GM19328 (cell line): ENCODE data around the gene SLC27A2.
"Not testable (repeated sequence)": the region's sequence is repeated elsewhere in the genome, so short reads cannot be mapped to it uniquely, and the experiment has no call there.

Experiments
- ATAC-seq: cut with Tn5 transposase; IDR thresholded peaks from one replicate; pipeline ENCODE4 v1.9.1; 2021; ENCODE audit warnings: mild to moderate bottlenecking, moderate library complexity; ENCODE audit not compliant: unreplicated experiment

SLC27A2 gene

DNA sequence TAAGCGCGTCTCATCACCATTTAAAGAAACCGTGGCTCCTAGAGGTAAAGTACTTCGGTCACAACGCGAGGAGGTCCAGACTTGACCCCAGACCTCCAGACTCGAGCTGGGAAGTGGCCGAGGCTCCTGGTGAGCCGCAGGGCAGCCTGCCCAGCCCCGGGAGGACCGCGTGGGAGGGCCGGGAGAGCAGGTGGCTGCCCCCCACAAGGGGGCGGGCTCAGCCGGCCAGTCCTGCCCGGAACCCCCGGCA, at the start of gene SLC27A2:
Gene SLC27A2, plus strand, starts transcription at position 228 of the 250 bp plus-strand sequence. CDS start 232 bp downstream, outside the sequence.
- ATAC-seq, result peak; percentile 42

DNA sequence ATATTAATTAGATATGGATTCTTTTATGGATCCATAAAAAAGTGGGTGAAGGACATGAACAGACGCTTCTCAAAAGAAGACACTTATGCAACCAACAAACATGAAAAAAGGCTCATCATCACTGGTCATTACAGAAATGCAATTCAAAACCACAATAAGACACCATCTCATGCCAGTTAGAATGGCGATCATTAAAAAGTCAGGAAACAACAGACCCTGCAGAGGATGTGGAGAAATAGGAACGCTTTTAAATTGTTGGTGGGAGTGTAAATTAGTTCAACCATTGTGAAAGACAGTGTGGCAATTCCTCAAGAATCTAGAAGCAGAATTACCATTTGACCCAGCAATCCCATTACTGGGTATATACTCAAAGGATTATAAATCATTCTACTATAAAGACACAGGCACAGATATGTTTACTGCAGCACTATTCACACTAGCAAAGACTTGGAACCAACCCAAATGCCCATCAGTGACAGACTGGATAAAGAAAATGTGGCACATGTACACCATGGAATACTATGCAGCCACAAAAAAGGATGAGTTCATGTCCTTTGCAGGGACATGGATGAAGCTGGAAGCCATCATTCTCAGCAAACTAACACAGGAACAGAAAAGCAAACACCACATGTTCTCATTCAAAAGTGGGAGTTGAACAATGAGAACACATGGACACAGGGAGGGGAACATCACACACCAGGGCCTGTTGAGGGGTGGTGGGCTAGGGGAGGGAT, 49.6 kb upstream of the SLC27A2 start:
- ATAC-seq, result not testable (repeated sequence)

DNA sequence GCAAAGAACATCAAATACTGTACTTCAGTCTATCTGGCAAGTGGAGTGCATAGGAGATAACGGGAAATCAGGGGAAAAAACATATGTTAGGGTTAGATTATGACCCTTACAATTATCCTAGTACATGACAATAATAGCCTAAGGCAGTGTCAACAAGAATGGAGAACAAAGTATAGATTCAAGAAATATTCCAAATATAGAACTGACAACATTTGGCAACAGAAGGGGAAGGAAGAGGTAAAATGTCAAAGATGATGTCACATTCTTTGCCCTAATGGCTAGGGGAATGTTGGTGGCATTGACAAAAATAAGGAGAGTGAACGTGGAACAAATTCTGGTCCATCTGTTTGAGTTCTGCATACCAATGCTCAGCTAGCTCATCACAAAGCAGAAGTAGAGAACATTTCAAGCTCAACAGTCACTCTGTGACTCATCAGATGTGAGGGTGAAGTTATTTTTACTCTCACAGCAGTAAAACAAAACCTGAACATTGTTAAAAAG, 47.4 kb upstream of the SLC27A2 start:
- ATAC-seq, result peak; percentile 78

DNA sequence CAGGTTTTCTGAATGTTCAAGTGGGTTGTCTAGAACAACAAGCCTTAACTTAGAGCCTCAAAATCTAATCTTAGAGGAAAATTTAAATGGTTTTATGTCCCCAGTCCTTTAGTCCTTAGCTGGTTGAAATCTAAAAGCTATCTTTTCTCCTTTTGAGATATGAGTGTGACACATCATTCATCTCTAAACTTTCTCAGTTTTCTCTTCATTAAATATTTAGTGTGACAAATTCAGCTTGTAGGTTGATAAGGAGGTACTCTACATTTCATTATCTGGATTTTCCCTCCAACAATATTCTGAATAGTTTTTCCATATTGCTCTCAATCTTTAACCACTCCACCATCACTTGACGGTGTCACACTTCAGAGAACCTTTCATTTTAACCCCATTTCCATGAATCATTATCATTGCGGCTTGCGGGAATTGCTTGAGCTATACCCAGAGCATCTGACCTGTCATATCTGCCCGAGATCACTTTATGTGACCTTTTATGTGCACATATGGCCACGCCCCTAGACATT, 46.9 kb upstream of the SLC27A2 start:
- peak; percentile 47 for ATAC-seq

DNA sequence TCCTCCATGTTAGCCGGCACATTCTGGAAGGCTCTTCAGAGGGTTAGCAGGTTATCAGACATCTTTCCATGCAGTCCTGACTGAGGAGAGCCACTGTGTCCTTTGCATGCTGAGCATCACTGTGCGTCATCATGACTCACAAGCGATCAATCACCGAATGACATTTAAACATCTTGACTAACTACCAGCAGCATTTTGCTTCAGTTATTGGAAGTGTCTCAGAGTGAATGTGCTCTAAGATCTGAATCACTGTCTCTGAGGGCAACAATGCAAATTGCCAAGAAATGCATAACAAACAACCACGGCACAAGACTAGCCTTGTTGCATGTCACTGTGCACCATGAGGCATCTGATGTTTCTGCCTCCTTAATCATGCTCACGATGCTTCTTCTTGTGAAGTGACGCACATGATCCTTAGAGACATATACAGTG, 44.6 kb upstream of the SLC27A2 start:
- ATAC-seq, result no peak

DNA sequence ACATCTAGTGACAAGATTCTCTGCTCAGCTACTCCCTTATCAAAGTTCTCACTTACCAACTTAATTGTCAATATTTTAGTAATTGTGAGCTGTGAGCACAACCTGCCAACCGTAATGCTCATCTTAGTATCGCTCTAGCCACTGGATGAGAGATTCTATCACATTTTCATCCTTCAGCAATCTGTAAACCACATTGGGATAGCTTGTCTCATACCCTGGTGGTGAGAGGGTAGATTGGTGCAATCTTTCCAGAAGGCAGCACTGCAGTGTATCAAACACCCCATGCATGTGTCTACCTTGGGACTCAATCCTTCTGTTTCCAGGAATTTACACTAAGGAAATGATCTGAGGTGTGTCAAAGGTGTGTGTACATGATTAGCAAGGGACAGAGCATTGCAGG, 44.1 kb upstream of the SLC27A2 start:
- no peak for ATAC-seq

DNA sequence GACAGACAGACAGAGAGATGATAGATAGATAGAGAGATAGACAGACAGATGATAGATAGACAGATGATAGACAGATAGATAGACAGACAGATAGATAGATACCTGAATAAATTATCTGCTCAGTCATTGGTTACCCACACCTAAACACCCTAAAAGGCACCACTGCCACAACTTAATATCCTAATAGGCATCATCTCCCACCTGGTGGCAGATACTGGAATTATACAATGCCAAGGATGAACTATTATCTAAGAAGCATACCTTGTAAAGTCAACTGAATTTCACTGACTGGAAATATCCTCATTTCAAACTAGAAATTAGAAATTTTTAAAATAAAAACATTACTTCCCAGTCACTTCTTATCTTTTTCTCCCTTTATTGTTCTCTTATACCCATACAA, 43.6 kb upstream of the SLC27A2 start:
- no peak for ATAC-seq

DNA sequence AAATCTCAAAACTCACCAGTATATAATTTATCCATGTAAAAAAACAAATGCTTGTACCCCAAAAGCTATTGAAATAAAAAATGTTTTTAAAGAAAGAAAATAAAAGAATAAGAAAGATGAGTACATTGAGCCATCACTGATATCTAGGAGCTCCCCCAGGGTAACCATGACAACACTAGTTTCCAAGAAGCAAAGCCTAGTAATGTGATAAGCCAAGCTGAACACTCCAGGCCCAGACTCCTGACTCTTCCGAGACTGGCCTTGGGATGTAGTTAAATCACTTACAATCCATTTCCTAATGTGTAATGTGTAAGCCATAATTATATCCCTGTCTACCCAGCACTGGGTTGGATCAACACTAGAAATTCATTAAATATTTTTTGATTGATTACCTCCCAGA, 41.9 kb upstream of the SLC27A2 start:
- no peak for ATAC-seq

DNA sequence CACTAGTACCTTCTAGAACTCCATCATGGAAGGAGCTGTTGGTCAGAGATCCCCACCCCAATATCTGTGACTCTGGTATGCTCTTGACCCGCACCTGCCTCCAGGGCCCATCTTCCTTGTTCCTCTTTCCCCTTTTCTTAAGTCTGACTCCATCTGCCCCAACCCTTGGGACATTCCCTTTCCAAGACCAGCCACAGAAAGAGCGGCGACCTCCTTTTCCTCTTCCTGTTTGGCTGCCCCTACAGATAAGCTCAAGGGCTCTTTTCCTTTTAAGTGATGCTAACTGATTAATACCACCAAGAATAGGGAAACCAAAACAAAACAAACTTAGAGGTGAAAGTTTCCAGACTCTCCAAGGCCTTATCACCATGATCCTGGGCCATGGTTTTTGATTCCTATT, 41.0 kb upstream of the SLC27A2 start:
- no peak for ATAC-seq

DNA sequence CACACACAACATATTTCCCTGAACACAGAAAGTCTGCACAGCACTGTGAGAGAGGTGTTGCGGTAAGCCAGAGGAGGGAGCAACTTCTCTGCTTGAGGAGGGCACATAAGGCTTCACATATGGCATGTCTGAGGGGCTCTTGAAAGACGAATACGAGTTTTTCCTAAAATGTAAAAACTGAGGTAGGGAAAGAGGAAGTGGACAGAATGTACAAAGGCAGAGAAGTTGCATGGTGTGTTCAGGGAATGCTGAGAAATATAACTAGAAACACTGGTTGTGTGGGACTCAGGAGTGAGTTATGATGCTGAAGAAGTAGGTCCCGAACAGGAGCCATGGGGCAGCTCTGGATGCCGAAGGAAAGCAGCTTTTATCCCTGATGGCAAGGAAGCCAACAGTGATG, 40.1 kb upstream of the SLC27A2 start:
- no peak for ATAC-seq

DNA sequence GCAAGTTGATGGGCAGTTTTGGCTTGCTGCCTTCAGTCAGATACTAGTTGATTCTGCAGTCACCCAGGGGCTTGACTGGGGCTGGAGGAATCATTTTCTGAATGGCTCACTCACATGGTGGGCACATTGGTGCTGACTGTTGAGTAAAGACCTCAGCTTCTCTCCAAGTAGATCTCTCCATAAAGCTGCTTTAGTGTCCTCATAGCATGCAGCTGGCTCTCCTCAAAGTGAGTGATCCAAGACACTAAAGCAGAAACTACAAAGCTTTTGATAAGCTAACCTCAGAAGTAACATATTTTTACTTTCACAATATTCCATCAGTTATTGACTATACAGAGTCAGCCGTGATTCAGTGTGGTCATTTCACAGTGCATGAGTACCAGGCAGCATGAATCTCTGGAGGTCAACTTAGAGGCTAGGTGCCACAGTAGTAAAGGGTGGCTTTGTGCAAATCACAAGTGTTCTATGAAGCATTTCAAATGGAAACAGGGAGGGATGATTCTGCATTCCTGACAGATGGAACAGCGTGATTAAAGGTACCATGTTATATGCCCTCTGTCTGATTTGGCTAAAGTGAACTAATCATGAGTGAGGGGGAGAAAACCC, 38.6 kb upstream of the SLC27A2 start:
- ATAC-seq, result no peak

DNA sequence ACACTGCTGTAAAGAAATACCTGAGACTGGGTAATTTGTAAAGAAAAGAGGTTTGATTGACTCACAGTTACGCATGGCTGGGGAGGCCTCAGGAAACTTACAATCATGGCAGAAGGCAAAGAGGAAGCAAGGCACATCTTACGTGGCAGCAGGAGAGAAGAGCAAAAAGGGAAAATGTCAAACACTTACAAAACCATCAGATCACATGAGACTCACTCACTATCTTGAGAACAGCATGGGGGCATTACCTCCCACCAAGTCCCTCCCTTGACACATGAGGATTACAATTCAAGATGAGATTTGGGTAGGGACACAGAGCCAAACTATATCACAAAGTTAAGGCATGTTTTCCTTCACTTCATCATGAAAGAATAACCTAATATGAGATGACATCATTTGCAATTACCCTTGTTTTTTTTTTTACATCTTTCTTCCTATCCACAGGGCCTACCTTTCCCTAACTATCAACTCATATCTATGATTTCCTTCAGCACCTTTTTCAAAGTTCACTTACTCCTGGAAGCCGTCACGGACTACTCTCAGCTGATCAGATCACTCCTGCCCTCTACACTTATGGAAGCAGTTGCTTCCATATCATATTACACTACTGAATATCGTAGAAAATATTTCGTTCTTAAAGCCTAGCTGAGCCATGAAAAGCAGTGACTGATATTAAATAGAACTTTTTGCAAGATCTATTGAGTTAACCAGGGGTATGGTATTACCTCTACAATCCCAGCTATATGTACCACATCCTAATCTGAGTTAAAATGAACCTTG, 37.5 kb upstream of the SLC27A2 start:
- ATAC-seq, result no peak

DNA sequence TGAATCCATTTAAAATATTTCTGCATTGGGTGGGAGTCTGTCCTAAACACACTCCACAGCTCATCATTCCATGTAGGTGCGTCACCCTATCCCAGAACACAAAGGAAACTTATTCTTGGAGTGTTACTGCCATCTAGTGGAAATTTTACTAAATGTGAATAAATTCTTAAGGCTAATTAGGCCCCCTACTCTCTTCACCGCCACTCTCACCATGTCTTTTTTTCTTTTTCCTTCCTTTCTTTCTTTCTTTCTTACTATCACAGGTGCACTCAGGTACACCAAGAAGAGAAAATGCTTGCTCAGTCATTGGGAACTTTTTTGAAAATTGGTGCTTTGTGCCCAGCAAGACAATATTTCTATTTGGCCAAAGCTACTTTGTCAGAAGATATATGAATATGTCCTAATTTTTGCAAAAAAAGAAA, 36.5 kb upstream of the SLC27A2 start:
- ATAC-seq, result no peak

DNA sequence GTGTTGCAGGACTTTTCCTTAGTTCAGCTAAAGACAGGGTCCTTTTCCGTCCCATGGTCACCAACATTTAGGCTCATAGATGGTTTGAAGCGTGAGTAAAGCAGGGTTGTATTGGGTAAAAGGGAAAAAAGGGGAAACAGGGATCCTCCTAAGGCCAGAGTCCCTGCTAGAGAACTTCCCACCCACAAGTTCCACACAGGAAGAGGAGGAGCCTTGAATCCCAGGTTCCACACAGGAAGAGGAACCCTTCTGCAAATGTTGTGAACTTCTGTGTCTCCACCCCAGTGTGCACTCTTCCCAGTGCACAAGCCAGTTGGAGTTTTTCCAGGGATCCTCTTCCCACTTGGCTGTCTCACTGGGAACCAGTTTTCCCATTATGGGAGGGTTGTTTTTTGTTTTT, 35.4 kb upstream of the SLC27A2 start:
- ATAC-seq, result no peak

DNA sequence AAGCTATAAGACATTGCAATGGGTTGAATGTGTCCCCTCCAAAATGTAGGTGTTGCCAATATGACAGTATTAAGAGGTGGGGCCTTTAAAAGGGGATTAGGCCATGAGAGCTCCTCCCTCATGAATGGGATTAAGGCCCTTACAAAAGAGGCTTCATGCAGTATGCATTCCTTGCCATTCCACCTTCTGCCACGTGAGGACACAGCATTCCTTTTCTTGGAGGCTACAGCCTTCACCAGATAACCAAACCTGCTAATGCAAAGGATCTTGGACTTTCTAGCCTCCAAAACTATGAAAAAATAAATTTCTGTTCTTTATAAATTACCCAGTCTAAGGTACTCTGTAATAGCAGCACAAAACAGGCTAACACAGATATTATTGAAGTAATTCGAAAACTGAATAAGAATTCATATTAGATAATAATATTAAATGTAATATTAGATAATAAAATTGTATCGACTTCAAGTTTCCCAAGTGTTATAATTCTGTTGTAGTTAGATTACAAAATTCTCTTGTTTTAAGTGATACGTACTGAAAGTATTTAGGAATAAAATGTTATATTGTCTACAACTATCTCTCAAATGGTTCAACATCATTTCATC, 33.5 kb upstream of the SLC27A2 start:
- no peak for ATAC-seq

DNA sequence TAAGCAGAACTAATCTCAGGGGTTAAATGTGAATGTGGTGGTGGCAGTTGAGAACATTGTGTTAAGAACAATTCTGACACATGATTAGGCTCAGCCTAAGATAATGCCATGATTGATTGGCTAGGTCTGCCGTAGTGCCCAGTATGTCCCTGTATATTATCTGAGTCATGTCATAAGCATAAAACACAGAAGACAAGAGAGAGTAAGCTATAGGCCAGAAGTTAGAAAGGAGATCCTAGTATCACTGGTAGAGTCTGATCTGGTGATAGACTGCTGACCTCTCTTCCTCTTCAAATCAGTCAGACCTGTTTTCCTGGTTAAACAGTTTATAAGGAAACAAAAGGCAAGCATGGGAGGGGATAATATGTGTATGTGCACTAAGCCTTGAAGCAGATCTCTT, 32.9 kb upstream of the SLC27A2 start:
- no peak for ATAC-seq

DNA sequence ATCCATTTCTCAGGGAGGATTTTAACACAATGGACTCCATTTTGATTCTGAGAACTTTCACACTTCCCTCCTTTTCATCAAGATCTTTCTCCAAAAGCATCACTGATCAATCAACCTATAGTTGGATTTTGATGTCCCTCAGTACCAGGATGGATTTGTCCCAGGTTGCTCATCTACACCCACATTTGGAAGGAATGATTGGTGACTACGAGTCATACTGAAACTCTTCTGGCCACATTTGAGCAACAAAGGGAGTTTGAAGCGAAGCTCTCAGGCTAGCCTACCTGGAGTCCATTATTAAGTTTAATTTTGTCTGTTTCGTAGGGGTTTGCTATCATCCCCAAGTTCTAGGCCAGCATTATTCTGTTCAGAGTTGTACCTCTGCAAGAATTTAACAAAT, 31.6 kb upstream of the SLC27A2 start:
- no peak for ATAC-seq

DNA sequence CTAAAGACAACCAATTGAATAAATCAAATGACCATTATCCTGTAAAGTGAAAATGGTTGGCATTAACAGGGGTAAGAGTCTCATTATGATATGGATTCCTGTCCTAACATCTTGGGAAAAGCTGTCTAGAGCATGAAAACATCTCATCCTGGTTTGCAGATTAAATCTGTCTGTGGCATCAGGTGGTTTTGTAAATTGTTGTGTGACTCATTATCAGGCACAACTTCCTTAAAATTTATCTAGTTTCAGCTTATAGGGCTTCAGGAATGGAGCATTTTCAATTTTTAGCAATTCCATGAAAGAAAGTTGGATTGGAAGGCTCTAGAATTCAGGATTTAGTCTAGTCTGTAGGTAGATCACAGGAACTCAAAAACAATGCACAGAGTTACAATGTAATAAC, 31.1 kb upstream of the SLC27A2 start:
- no peak for ATAC-seq

DNA sequence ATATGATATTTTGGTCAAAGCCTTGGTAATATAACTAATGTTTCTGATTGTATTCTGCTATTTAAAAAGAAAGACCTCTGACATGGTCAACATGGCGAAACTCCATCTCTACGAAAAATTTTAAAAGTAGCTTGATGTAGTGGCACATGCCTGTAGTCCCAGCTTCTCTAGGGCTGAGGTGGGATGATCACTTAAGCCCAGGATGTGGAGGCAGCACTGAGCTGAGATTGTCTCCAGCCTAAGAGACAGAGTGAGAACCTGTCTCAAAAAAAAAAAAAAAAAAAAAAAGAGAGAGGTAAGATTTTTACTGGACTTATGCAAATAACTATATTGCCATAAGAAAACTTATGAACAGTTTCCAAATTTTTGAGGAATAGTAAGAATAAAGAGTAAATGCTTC, 30.5 kb upstream of the SLC27A2 start:
- no peak for ATAC-seq

DNA sequence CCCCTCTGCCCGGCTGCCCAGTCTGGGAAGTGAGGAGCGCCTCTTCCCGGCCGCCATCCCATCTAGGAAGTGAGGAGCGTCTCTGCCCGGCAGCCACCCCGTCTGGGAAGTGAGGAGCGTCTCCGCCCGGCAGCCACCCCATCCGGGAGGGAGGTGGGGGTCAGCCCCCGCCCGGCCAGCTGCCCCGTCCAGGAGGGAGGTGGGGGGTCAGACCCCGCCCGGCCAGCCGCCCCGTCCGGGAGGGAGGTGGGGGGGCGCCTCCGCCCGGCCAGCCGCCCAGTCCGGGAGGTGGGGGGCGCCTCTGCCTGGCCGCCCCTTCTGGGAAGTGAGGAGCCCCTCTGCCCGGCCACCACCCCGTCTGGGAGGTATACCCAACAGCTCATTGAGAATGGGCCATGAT, 23.8 kb upstream of the SLC27A2 start:
- not testable (repeated sequence) for ATAC-seq

DNA sequence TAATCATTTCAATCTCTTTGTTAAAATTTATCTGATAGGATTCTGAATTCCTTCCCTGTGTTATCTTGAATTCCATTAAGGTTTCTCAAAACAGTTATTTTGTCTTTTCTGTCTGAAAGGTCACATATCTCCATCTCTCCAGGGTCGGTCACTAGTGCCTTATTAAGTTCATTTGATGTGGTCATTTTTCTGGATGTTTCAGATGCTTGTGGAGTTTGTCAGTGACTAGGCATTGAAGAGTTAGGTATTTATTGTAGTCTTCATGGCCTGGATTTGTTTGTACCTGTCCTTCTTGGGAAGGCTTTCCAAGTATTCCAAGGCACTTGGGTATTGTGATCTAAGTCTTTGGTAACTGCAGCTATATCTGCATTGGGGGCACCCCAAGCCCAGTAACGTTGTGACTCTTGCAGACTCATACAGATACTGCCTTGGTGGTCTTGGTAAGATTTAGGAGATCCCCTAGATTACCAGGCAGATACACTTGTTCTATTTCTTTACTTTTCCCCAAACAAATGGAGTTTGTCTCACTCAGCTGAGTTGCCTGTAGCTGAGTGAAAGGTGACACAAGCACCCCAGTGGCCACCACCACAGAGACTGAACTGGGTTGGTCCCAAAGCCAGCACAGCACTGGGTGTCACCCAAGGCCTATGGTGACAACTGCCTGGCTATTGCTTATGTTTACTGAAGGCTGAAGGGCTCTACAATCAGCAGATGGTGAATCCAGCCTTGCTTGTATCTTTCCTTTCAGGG, 18.9 kb upstream of the SLC27A2 start:
- no peak for ATAC-seq
